HG02852 (cell line): ENCODE data around the gene PIGB.
"Not testable (repeated sequence)": the region's sequence is repeated elsewhere in the genome, so short reads cannot be mapped to it uniquely, and the experiment has no call there.

Experiments used
- ATAC-seq: cut with Tn5 transposase; IDR thresholded peaks from one replicate; pipeline ENCODE4 v1.9.1; 2021; ENCODE audit warnings: mild to moderate bottlenecking, moderate library complexity; ENCODE audit not compliant: unreplicated experiment

Gene PIGB

DNA sequence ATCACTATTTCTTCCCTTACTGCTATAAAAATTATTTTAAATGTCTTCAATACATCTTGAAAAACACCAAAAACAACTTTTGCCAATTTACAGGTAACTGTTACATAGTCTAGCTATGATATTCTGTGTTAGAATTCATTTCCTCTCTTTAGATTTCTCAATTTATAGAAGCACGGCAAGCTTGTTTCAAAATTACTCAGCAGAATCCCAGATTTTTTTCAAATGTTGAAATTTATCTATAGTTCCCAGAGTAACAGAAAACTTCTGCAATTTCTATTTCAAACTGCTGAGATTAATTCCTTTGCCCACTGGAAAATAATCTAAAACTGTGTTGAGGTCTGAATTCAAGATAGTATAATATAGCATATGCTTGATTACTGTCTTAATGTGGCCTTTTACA lies 48.0 kb downstream of the PIGB start:
- ATAC-seq: no peak

DNA sequence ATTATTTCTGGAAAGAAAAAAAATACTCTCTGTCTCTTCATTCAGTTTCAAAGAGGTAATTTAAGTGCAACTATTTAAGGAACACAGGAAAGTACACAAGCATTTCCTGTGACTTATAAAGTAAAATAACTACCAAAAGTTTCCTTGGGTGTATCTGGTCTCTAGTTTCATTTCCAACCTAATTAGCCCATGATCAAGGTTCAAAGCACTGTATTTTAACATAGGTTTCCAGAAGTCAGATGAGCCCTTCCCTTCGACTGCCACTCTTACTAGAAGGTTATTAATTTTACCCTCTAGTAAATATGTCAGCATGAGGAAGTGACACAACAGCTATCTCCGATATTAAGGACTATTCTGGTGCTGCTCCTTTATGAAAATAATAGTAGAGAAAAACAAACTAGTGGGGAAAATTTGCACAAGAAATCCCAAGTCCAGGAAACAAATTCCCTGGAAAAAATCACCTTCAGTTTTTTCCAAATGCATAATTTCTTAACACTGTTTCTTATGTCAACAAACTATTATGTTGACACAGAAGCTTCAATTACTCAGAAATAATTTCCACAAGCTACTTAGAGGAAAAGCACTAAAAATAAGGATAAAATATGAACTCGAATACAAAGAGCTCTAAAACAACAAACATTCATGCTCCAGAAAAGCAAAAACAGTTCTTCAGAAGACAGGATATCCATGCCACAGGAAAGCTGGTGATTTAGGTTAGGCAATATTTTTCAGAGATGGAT lies 53.8 kb downstream of the PIGB start:
- peak; percentile 59 for ATAC-seq

DNA sequence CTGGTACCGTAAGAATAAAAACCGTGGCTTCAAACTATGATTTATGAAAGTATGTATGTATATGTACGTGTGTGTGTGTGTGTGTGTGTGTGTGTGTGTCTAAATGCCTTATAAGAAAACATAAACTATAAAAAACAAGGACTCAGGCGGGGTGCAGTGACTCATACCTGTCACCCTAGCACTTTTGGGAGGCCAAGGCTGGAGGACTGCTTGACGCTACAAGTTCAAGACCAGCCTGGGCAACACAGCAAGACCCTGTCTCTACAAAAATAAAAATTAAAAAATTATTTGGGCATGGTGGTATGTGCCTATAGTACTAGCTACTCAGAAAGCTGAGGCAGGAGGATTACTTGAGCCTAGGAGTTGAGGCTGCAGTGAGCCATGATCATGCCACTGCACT lies 60.1 kb downstream of the PIGB start:
- no peak for ATAC-seq

DNA sequence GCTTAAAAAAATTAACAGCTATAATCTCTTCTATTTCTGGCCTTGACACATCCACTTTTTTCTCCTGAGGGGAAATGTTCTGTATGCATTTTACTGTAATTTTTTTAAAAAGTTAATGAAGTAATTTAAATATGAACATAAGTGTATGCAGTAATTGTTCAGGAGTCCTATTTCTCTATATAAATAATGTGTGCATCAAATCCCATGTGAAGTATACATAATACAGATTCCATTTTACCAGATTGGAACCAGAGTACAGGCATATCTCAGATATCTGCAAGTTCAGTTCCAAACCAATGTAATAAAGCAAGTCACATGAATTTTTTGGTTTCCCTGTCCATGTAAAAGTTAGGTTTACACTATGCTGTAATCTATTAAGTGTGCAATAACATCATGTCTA lies 62.6 kb downstream of the PIGB start:
- no peak for ATAC-seq

DNA sequence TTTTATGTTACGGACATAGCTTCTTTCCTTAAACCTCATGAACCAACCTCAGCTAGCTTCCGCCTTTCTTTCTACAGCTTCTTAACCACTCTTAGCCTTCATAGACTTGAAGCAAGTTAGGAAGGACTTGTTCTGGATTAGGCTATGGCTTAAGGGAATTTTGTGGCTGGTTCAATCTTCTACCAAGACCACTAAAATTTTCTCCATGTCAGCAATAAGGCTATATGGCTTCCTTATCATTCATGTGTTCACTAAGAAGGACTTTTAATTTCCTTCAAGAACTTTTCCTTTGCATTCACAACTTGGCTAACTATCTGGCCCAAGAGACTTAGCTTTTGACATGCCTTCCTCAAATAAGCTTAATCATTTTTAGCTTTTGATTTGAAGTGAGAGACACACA lies 64.7 kb downstream of the PIGB start:
- no peak for ATAC-seq

DNA sequence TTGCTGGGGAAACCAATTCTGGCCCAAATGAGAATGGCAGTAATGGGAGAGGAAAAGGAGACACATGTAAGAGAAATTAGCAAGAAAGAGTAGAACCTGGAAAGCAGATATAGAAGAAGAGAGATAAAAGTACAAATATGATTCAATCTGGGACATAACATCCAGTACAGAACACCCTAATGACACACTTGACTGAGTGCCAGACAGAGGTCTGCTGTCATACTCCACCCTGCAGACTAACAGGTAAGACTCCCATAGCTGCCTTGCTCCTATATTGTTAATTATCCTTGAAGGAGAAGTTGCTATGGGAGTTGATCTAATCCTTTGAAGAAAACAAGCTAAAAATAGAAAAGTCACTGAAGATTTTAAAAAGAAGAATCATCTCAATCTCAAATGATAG lies 68.0 kb downstream of the PIGB start:
- no peak for ATAC-seq

DNA sequence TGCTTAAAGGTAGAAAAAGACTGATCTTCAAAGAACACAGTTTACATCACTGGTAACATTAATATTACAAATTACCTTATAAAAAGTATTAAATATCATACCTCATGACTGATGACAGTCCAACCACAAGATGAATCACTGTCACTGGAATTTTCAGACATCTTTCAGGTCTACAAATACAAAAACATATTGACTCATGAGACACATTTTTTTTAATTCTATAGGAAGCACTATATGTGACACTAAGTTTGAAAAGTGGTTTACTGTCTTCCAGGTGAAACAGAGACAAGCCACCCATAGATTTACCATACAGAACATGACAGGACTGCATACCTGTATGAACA lies 70.2 kb downstream of the PIGB start:
- ATAC-seq: no peak

DNA sequence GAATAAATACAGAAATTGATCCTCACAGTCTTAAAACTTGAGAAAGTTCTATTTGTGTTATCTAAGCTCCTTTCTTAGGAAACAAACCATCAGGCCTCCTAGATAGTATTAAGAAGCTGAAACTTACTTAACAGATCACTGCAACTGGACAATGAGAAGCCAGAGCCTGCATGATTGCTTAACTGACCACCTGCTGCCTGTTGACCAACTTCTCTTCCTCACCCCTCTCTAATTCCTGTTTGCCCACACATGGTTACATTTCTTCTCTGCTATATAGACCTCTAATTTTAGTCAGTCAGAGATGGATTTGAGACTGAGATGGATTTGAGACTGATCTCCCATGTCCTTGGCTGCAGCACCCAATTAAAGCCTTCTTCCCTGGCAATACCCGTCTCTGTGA lies 75.7 kb downstream of the PIGB start:
- no peak for ATAC-seq

DNA sequence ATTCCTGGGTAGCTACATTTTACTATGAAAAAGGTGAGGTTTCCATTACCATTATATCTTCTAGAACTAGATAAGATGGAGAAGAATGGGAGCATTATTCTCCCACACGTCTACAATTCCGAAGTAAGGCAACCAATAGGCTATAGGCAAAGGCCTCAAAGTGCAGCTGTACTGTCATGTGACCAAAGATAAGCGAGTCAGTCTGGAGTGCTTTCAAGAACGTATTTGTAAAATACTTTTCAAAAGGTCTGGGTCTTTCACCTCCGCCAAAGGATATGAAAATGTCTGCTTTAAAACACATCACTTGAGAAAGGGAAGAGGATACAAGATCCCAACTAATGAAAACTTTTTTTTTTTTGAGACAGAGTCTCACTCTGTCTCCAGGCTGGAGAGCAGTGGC lies 79.2 kb downstream of the PIGB start:
- ATAC-seq: no peak

DNA sequence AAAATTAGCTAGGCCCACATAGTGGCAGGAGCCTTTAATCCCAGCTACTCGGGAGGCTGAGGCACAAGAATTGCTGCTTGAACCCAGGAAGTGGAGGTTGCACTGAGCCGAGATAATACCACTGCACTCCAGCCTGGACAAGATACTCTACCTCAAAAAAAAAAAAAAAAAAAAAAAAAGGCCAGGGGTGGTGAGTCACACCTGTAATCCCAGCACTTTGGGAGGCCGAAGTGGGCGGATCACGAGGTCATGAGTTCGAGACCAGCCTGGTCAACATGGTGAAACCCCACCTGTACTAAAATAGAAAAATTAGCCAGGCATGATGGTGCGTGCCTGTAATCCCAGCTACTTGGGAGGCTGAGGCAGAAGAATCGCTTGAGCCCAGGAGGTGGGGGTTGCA lies 81.0 kb downstream of the PIGB start:
- ATAC-seq: not testable (repeated sequence)

DNA sequence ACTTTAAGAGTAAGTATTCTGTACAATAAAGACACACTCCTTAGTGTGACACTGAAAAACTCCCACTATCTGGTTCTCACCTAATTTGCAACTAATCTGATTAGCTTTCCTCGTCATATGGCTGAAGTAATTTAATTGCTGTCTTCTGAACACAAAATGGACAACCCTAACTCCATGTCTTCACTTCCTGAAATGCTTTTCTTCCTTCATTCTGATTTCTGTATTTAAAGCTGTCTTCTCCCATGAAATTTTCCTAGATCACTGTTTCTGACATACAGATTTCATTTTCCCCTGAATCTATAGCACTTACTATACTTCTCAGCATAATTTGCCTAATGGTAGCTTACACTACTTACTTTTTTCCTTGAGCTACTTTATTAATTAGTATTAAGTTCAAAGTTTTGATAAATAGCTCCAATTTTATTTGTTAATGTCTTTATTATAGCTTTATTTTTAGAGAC lies 82.8 kb downstream of the PIGB start:
- ATAC-seq: no peak

DNA sequence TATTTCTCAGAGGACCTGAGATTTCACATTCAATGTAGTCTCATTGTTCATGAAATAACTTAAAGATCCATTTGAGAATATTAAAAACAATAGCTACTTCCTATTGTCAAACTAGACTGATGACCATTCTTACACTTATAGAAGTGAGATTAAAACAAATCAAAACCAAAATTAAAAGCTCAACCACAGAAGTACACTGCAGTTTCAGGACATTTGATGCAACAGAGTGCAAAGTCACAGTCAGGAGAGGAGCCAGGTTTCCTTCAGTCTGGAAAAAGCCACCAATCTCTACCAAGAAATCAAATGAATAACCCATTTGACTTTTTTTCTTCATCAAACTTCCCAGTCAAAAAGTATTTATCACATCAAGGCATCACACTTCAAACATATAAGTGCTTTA lies 83.7 kb downstream of the PIGB start:
- no peak for ATAC-seq

DNA sequence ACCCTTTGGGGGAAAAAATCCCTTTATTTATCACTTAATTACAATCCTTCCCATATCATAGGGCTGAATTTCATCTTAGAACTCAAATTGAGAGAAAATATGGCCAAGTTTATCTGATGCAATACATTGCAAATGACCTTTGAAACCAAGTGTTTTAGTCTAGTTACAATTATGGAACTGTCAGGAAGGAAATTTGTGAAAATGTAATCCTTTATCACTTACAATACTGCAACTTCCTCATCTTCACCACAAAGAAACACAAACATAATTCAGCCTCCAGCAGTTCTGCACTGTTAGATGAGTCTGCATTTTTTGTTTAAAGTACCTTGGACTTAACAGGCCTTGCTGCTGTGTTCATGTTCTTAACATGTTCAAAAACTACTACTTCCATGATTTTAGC lies 84.5 kb downstream of the PIGB start:
- no peak for ATAC-seq
